Measurements from ENCODE around the gene DCDC2.

Gene DCDC2

GRCh38 chr6:24126586-24127192 lies 231.2 kb downstream of the DCDC2 start:
- Histone ChIP-seq H3K27ac (no peak overlapping the region), H3K4me3 (no peak overlapping the region)
- no peak for DNase-seq (ENCODE audit: low spot score)
- TF ChIP-seq, protein P1, sequence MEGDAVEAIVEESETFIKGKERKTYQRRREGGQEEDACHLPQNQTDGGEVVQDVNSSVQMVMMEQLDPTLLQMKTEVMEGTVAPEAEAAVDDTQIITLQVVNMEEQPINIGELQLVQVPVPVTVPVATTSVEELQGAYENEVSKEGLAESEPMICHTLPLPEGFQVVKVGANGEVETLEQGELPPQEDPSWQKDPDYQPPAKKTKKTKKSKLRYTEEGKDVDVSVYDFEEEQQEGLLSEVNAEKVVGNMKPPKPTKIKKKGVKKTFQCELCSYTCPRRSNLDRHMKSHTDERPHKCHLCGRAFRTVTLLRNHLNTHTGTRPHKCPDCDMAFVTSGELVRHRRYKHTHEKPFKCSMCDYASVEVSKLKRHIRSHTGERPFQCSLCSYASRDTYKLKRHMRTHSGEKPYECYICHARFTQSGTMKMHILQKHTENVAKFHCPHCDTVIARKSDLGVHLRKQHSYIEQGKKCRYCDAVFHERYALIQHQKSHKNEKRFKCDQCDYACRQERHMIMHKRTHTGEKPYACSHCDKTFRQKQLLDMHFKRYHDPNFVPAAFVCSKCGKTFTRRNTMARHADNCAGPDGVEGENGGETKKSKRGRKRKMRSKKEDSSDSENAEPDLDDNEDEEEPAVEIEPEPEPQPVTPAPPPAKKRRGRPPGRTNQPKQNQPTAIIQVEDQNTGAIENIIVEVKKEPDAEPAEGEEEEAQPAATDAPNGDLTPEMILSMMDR (IDR thresholded peaks at IDR 0.05): no peak

DNA sequence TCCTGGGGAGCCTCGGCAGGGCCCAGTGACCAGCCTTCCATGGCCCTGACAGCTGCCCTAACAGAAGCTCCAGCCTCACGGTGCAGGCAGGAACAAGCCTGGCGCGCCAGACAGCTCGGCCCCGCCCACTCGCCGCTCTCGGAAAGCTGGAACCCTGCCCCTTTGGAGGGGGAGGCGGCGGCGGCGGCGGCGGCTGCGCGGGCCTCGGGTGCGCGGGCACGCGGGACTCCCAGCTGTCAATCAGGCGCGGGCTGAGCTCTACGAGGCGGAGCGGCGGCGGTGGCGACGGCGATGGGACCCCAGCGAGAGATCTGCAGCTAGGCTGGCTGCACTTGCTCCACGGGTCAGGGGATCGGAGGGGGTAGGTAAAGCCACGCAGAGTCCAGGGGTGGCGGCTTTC lies 231.9 kb downstream of the DCDC2 start, which contains the start of gene NRSN1:
Gene NRSN1, plus strand, starts transcription at position 236 of the 400 bp plus-strand sequence. CDS start 8,113 bp downstream, outside the sequence.
- Histone ChIP-seq H3K4me3 (no peak within 1 kb of the TSS), H3K27ac (no peak within 1 kb of the TSS)
- no peak for DNase-seq (ENCODE audit: low spot score)
- TF ChIP-seq, protein P1 (IDR thresholded peaks at IDR 0.05): no peak

GRCh38 chr6:24122139-24122538 lies 235.7 kb downstream of the DCDC2 start:
- no peak overlapping the region for H3K27ac ChIP-seq
- no peak overlapping the region for H3K4me3 ChIP-seq
- no peak for DNase-seq (ENCODE audit: low spot score)
- TF ChIP-seq, protein P1 (IDR thresholded peaks at IDR 0.05): no peak
